ENCODE data around the gene MYO7B.
"Not testable (repeated sequence)": the region's sequence is repeated elsewhere in the genome, so short reads cannot be mapped to it uniquely, and the experiment has no call there.

Gene MYO7B

GRCh38 chr2:127515383-127515915 is 20.0 kb upstream of the MYO7B start:
- no peak overlapping the region for H3K4me3 ChIP-seq
- no peaks in the 10 kb centered on the region for H3K9me3 ChIP-seq (ENCODE audit: low read depth, low read length)
- H3K9ac ChIP-seq (ENCODE audit: insufficient read length) = no peak overlapping the region
- peaks cover 81% of the 10 kb centered on the region for H3K36me3 ChIP-seq (ENCODE audit: insufficient read depth, low read length)
- TF ChIP-seq EZH2 (IDR thresholded peaks at IDR 0.05) (no peak), FOXP2 (optimal IDR thresholded peaks at IDR 0.05; ENCODE audit: control extremely low read depth, extremely low read length, insufficient read depth) (no peak), POLR2AphosphoS5 (IDR thresholded peaks at IDR 0.05; ENCODE audit: borderline replicate concordance, low read depth, low read length) (no peak)
- DNase-seq (ENCODE audit: low read depth, low spot score) = no peak
- H3K27ac ChIP-seq = no peak overlapping the region

GRCh38 chr2:127516041-127516762 is 19.3 kb upstream of the MYO7B start:
- no peak overlapping the region for H3K27ac ChIP-seq
- H3K9me3 ChIP-seq (ENCODE audit: low read depth, low read length) = no peaks in the 10 kb centered on the region
- H3K9ac ChIP-seq (ENCODE audit: insufficient read length) = no peak overlapping the region
- no peak for DNase-seq (ENCODE audit: low read depth, low spot score)
- no peak for TF ChIP-seq EZH2 (IDR thresholded peaks at IDR 0.05)
- peaks cover 85% of the 10 kb centered on the region for H3K36me3 ChIP-seq (ENCODE audit: insufficient read depth, low read length)
- H3K4me3 ChIP-seq = no peak overlapping the region

- peaks cover 86% of the 10 kb centered on the region for H3K36me3 ChIP-seq (ENCODE audit: insufficient read depth, low read length)
- H3K9ac ChIP-seq (ENCODE audit: insufficient read length) = no peak overlapping the region
- no peak overlapping the region for H3K4me3 ChIP-seq
- TF ChIP-seq EZH2 (IDR thresholded peaks at IDR 0.05) = no peak
- TF ChIP-seq POLR2AphosphoS5 (IDR thresholded peaks at IDR 0.05; ENCODE audit: borderline replicate concordance, low read depth, low read length) = no peak
- no peak for TF ChIP-seq FOXP2 (optimal IDR thresholded peaks at IDR 0.05; ENCODE audit: control extremely low read depth, extremely low read length, insufficient read depth)
- H3K9me3 ChIP-seq (ENCODE audit: low read depth, low read length) = no peaks in the 10 kb centered on the region
- no peak overlapping the region for H3K27ac ChIP-seq
- no peak for DNase-seq (ENCODE audit: low read depth, low spot score)
Measured at GRCh38 chr2:127517465-127517864, 18.0 kb upstream of the MYO7B start.

GRCh38 chr2:127520424-127520823 is 15.1 kb upstream of the MYO7B start:
- H3K9me3 ChIP-seq (ENCODE audit: low read depth, low read length) = no peaks in the 10 kb centered on the region
- DNase-seq (ENCODE audit: low read depth, low spot score) = no peak
- no peak overlapping the region for H3K27ac ChIP-seq
- no peak overlapping the region for H3K4me3 ChIP-seq
- H3K36me3 ChIP-seq (ENCODE audit: insufficient read depth, low read length) = peaks cover 82% of the 10 kb centered on the region
- no peak for TF ChIP-seq EZH2 (IDR thresholded peaks at IDR 0.05)
- TF ChIP-seq FOXP2 (optimal IDR thresholded peaks at IDR 0.05; ENCODE audit: control extremely low read depth, extremely low read length, insufficient read depth) = no peak
- TF ChIP-seq POLR2AphosphoS5 (IDR thresholded peaks at IDR 0.05; ENCODE audit: borderline replicate concordance, low read depth, low read length) = no peak
- no peak overlapping the region for H3K9ac ChIP-seq (ENCODE audit: insufficient read length)

GRCh38 chr2:127523269-127523939 is 12.1 kb upstream of the MYO7B start:
- H3K4me3 ChIP-seq = no peak overlapping the region
- DNase-seq (ENCODE audit: low read depth, low spot score) = no peak
- no peak overlapping the region for H3K27ac ChIP-seq
- H3K9ac ChIP-seq (ENCODE audit: insufficient read length) = peak overlapping the region; percentile 41
- peaks cover 53% of the 10 kb centered on the region for H3K36me3 ChIP-seq (ENCODE audit: insufficient read depth, low read length)
- H3K9me3 ChIP-seq (ENCODE audit: low read depth, low read length) = no peaks in the 10 kb centered on the region
- no peak for TF ChIP-seq EZH2 (IDR thresholded peaks at IDR 0.05)
- TF ChIP-seq POLR2AphosphoS5 (IDR thresholded peaks at IDR 0.05; ENCODE audit: borderline replicate concordance, low read depth, low read length) = no peak
- TF ChIP-seq FOXP2 (optimal IDR thresholded peaks at IDR 0.05; ENCODE audit: control extremely low read depth, extremely low read length, insufficient read depth) = no peak

GRCh38 chr2:127524198-127524834 is 11.2 kb upstream of the MYO7B start:
- Histone ChIP-seq H3K9ac (ENCODE audit: insufficient read length) (peak overlapping the region; percentile 41), H3K36me3 (ENCODE audit: insufficient read depth, low read length) (peaks cover 45% of the 10 kb centered on the region)
- not testable (repeated sequence) for DNase-seq (ENCODE audit: low read depth, low spot score); H3K27ac ChIP-seq; H3K9me3 ChIP-seq (ENCODE audit: low read depth, low read length); H3K4me3 ChIP-seq

- no peaks in the 10 kb centered on the region for H3K9me3 ChIP-seq (ENCODE audit: low read depth, low read length)
- H3K4me3 ChIP-seq = peak overlapping the region; percentile 99
- H3K9ac ChIP-seq (ENCODE audit: insufficient read length) = peak overlapping the region; percentile 99
- TF ChIP-seq POLR2AphosphoS5 (IDR thresholded peaks at IDR 0.05; ENCODE audit: borderline replicate concordance, low read depth, low read length) (no peak), EZH2 (IDR thresholded peaks at IDR 0.05) (no peak), FOXP2 (optimal IDR thresholded peaks at IDR 0.05; ENCODE audit: control extremely low read depth, extremely low read length, insufficient read depth) (no peak)
- H3K36me3 ChIP-seq (ENCODE audit: insufficient read depth, low read length) = peaks cover 31% of the 10 kb centered on the region
- peak overlapping the region; percentile 97 for H3K27ac ChIP-seq
- no peak for DNase-seq (ENCODE audit: low read depth, low spot score)
Measured at GRCh38 chr2:127525691-127526131, 9.8 kb upstream of the MYO7B start.

- H3K9ac ChIP-seq (ENCODE audit: insufficient read length) = peak within 1 kb of the TSS; percentile 99
- peak; percentile 88 for DNase-seq (ENCODE audit: low read depth, low spot score)
- H3K9me3 ChIP-seq (ENCODE audit: low read depth, low read length) = no peaks in the 10 kb centered on the region
- peak within 1 kb of the TSS; percentile 97 for H3K27ac ChIP-seq
- H3K36me3 ChIP-seq (ENCODE audit: insufficient read depth, low read length) = peaks cover 28% of the 10 kb centered on the region
- peak within 1 kb of the TSS; percentile 99 for H3K4me3 ChIP-seq
- peak; percentile 86 for TF ChIP-seq POLR2AphosphoS5 (IDR thresholded peaks at IDR 0.05; ENCODE audit: borderline replicate concordance, low read depth, low read length)
- no peak for TF ChIP-seq EZH2 (IDR thresholded peaks at IDR 0.05)
- TF ChIP-seq FOXP2 (optimal IDR thresholded peaks at IDR 0.05; ENCODE audit: control extremely low read depth, extremely low read length, insufficient read depth) = no peak
Measured at GRCh38 chr2:127526132-127527000, 9.1 kb upstream of the MYO7B start, which contains the start of gene IWS1. IWS1 (minus strand) TSS chr2:127526489; CDS start chr2:127526208, 281 bp downstream.

All from SK-N-MC (cell line).